Osteoblast (primary cell): Measurements from ENCODE around the gene TMEM108. TPM values are rescaled to one million over a fixed set of nuclear protein-coding genes. Genes with fewer than 3 reads are reported as not detected.

Source experiments
- DNase-seq: peaks from one replicate; pipeline ENCODE4 v3.0.0; 2011; ENCODE audit warnings: low spot score, mixed read lengths; ENCODE audit not compliant: insufficient read length; ENCODE audit errors: missing footprints
- H2AFZ ChIP-seq: 2 replicates; pipeline ENCODE4 v1.6.0; 2011; ENCODE audit warnings: mild to moderate bottlenecking, low read length
- H3K27ac ChIP-seq: 2 replicates; pipeline ENCODE4 v1.5.1; 2011; ENCODE audit warnings: mild to moderate bottlenecking, low read depth, low read length, moderate library complexity
- H3K27me3 ChIP-seq: 2 replicates; pipeline ENCODE4 v1.6.0; 2012; ENCODE audit warnings: mild to moderate bottlenecking, control low read depth, inconsistent platforms, low read length, moderate library complexity; ENCODE audit not compliant: insufficient read depth
- H3K36me3 ChIP-seq: 2 replicates; pipeline ENCODE4 v1.5.1; 2011; ENCODE audit warnings: mild to moderate bottlenecking, low read length, control low read depth, moderate library complexity; ENCODE audit not compliant: insufficient read depth
- H3K4me1 ChIP-seq: 2 replicates; pipeline ENCODE4 v1.5.1; 2011; ENCODE audit warnings: mild to moderate bottlenecking, low read length, control low read depth, moderate library complexity; ENCODE audit not compliant: insufficient read depth
- H3K4me2 ChIP-seq: 2 replicates; pipeline ENCODE4 v1.6.0; 2011; ENCODE audit warnings: mild to moderate bottlenecking, low read length; ENCODE audit not compliant: insufficient read depth
- H3K4me3 ChIP-seq: fragments of 200-600 bp; sonication (generic); 3 replicates; pipeline ENCODE4 v1.5.1; 2012; ENCODE audit warnings: mild to moderate bottlenecking, low read length, inconsistent platforms; ENCODE audit not compliant: insufficient read depth
- H3K79me2 ChIP-seq: 2 replicates; pipeline ENCODE4 v1.6.0; 2012; ENCODE audit warnings: mild to moderate bottlenecking, low read length, control low read depth, inconsistent platforms; ENCODE audit not compliant: insufficient read depth
- H3K9me3 ChIP-seq: 2 replicates; pipeline ENCODE4 v1.5.1; 2011; ENCODE audit warnings: low read depth, low read length, control low read depth
- H4K20me1 ChIP-seq: 2 replicates; pipeline ENCODE4 v1.6.0; 2012; ENCODE audit warnings: mild to moderate bottlenecking, low read length, control low read depth; ENCODE audit not compliant: insufficient read depth
- total RNA-seq: library from RNA; depleted of rRNA; stranded (reverse); fragments of >200 nt; gene quantifications from 2 replicates; pipeline ENCODE4 v1.2.3, GENCODE V29; 2012
- TF ChIP-seq, protein P1 (sequence below): IDR thresholded peaks from 2 replicates; pipeline ENCODE4 v1.5.1; 2011; ENCODE audit warnings: mild to moderate bottlenecking, low read depth, low read length, moderate library complexity; ENCODE audit errors: extremely low read depth

The TMEM108 gene
- total RNA-seq, 1 donor: 0.36 TPM

DNA sequence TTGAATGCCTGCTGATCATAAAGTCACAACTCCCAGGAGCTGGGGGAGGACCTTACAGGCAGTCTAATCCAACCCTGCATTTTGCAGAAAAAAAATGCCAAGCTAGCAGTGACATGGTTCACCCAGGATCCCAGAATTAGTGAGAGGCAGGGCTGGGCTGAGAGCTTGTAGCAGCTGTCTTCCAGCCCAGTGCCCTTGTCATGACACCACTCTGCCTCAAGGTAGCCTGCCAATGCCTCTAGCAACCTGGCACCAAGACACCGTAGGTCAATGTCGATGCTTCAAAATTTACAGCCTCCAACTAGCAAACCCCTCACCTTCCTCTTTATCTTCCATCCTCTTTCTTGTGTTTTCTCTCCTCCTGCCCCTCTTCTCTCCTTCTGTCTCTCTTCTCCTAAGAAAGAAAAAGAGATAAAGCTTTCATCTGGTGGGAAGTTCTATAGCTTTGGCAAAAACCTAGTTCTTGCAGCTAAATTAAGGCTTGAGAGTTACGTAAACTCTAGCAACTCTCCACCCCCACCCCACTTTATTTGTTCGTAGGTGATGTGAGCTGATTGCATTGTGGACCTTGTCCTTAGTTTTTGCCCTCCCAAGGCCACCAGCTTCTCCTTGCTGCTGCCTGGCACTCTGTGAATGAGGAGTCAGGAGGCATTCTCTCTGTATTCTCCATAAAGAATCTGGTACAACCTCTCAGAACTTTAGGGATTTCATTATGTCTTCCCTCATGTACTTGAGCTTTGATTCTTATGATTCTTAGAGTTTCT, 343.3 kb downstream of the TMEM108 start:
- H3K36me3 ChIP-seq: no peaks in the 10 kb centered on the region
- no peak for DNase-seq
- H2AFZ ChIP-seq: no peak overlapping the region
- TF ChIP-seq, protein P1, sequence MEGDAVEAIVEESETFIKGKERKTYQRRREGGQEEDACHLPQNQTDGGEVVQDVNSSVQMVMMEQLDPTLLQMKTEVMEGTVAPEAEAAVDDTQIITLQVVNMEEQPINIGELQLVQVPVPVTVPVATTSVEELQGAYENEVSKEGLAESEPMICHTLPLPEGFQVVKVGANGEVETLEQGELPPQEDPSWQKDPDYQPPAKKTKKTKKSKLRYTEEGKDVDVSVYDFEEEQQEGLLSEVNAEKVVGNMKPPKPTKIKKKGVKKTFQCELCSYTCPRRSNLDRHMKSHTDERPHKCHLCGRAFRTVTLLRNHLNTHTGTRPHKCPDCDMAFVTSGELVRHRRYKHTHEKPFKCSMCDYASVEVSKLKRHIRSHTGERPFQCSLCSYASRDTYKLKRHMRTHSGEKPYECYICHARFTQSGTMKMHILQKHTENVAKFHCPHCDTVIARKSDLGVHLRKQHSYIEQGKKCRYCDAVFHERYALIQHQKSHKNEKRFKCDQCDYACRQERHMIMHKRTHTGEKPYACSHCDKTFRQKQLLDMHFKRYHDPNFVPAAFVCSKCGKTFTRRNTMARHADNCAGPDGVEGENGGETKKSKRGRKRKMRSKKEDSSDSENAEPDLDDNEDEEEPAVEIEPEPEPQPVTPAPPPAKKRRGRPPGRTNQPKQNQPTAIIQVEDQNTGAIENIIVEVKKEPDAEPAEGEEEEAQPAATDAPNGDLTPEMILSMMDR: no peak
- H4K20me1 ChIP-seq: no peaks in the 10 kb centered on the region
- no peaks in the 10 kb centered on the region for H3K4me1 ChIP-seq
- H3K27ac ChIP-seq: no peak overlapping the region
- peaks cover 6% of the 10 kb centered on the region for H3K27me3 ChIP-seq
- H3K9me3 ChIP-seq: no peaks in the 10 kb centered on the region
- no peaks in the 10 kb centered on the region for H3K79me2 ChIP-seq
- no peak overlapping the region for H3K4me3 ChIP-seq
- H3K4me2 ChIP-seq: no peak overlapping the region

DNA sequence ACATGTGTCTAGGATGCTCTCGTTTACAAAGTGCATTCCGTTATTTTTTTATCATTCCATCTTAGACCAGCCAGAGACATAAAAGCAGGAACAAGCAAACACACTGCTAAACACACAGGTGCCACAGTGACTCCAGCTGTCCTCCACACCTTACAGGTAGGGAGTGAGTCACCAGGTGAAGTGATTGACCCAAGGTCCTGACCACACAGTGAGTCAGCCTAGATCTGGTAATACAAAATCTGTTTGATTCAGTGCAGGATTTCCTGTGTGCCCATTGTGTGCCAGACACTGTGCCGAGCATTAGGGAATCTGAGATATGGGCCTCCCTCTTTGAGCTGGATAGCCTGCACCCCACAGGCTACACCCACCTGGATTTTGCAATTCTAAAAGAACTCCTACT, 345.0 kb downstream of the TMEM108 start:
- Histone ChIP-seq H3K4me2 (no peak overlapping the region), H3K4me3 (no peak overlapping the region), H3K27ac (no peak overlapping the region), H3K9me3 (no peaks in the 10 kb centered on the region), H3K36me3 (no peaks in the 10 kb centered on the region), H3K27me3 (peaks cover 6% of the 10 kb centered on the region), H2AFZ (no peak overlapping the region), H3K79me2 (no peaks in the 10 kb centered on the region), H4K20me1 (no peaks in the 10 kb centered on the region), H3K4me1 (no peaks in the 10 kb centered on the region)
- TF ChIP-seq, protein P1: no peak
- no peak for DNase-seq

DNA sequence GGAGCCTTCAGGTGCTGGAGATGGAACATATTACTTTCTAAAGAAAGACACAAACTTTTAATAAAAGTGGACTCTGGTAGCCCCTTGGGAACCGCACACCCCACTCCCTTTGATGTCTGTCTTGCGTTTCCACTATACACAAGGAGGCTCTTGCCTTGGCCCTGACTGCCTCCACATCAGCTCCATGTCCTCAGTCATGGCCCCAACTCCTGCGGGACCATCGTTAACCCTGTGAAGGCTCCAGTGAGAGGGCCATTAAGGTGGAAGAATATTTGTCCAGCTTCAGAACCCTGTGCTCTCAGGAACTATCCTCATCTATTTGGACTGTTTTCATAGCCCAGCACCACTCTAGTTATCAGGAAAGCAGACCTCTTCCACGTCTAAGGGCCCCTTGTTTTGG, 345.6 kb downstream of the TMEM108 start:
- Histone ChIP-seq H3K27ac (no peak overlapping the region), H3K9me3 (no peaks in the 10 kb centered on the region), H2AFZ (no peak overlapping the region), H3K27me3 (peaks cover 6% of the 10 kb centered on the region), H3K4me1 (no peaks in the 10 kb centered on the region), H3K79me2 (no peaks in the 10 kb centered on the region), H3K36me3 (no peaks in the 10 kb centered on the region), H4K20me1 (no peaks in the 10 kb centered on the region), H3K4me2 (no peak overlapping the region), H3K4me3 (no peak overlapping the region)
- TF ChIP-seq, protein P1: no peak
- DNase-seq: no peak

DNA sequence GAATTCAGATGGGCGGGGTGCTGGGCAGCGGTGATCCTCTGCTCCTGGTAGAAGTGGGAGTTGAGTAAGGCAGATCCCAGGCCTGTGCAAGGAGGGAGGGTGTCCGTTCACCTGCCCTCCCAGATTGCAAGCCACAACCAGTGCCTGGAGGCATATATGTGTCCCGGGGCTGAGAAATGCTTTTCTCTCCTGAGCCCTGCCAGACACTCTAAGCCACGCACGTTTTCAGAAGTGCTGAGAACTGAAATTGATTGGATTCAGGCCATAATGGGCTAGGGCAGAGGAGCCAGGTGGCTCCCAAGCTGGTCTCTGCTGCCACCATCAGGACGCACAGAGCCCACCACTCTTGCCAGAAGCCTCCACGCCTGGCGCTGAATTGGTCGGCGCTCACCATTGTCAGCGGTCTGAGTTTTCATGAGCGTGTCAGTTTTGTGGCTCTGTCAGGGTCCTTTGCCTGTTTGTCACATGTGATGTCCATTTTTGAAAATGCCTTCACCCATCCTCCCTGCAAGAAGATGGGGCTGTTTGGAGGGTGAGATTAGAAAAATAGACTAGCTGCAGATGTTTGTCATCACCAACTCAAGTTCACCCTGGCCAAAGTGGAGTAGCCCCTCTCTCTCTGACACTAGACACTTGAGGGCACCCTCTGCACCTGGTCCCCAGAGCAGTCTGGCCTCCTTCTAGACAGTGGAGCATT, 346.3 kb downstream of the TMEM108 start:
- H3K36me3 ChIP-seq: no peaks in the 10 kb centered on the region
- no peak overlapping the region for H2AFZ ChIP-seq
- peaks cover 6% of the 10 kb centered on the region for H3K27me3 ChIP-seq
- no peaks in the 10 kb centered on the region for H3K79me2 ChIP-seq
- TF ChIP-seq, protein P1: peak; percentile 69
- H3K4me3 ChIP-seq: no peak overlapping the region
- no peaks in the 10 kb centered on the region for H3K4me1 ChIP-seq
- H3K4me2 ChIP-seq: peak overlapping the region; percentile 32
- H4K20me1 ChIP-seq: no peaks in the 10 kb centered on the region
- DNase-seq: peak; percentile 91
- H3K9me3 ChIP-seq: no peaks in the 10 kb centered on the region
- no peak overlapping the region for H3K27ac ChIP-seq
